Liver (tissue), 3 donors: ENCODE data around the gene RTN4R.

Experiments
- CTCF ChIP-seq: fragments of 150-350 bp; IDR thresholded peaks from 2 replicates; pipeline ENCODE4 v1.5.1; 2017; ENCODE audit warnings: improper control_type of control experiment, low read depth, low read length; ENCODE audit not compliant: missing input control
- FOXA1 ChIP-seq: IDR thresholded peaks from 2 replicates; pipeline ENCODE4 v1.6.1; 2016; ENCODE audit warnings: antibody characterized with exemption
- REST ChIP-seq: IDR thresholded peaks from 2 replicates; pipeline ENCODE4 v1.6.1; 2016; ENCODE audit warnings: antibody characterized with exemption, mild to moderate bottlenecking
- TAF1 ChIP-seq: conservative IDR thresholded peaks from 2 replicates; pipeline ENCODE4 v1.6.1; 2016; ENCODE audit warnings: antibody characterized with exemption, mild to moderate bottlenecking
- ZBTB33 ChIP-seq: IDR thresholded peaks from 2 replicates; pipeline ENCODE4 v1.6.1; 2016; ENCODE audit warnings: antibody characterized with exemption
- TF ChIP-seq, protein P1 (sequence below): IDR thresholded peaks from 2 replicates; pipeline ENCODE4 v1.6.1; 2016; ENCODE audit warnings: antibody characterized with exemption
- donor health status: healthy.
- donor health status: healthy.

GRCh38 chr22:20204311-20204710 lies 63.8 kb downstream of the RTN4R start:
- TF ChIP-seq CTCF (no peak), REST (no peak), ZBTB33 (no peak), FOXA1 (no peak), TAF1 (no peak)
- TF ChIP-seq, protein P1, sequence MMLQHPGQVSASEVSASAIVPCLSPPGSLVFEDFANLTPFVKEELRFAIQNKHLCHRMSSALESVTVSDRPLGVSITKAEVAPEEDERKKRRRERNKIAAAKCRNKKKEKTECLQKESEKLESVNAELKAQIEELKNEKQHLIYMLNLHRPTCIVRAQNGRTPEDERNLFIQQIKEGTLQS: no peak
